NCI-H187 treated with DMSO at 0.1 percent for 48 hours (cell line): Measurements from ENCODE around the gene PTPRM.
"Not testable (repeated sequence)": the region's sequence is repeated elsewhere in the genome, so short reads cannot be mapped to it uniquely, and the experiment has no call there.

Experiments
- DNase-seq: peaks from one replicate; lab custom pipeline; 2025; lab: John Stamatoyannopoulos, UW

The PTPRM gene

GRCh38 chr18:7950380-7951136 is 383.4 kb downstream of the PTPRM start:
- no peak for DNase-seq

DNA sequence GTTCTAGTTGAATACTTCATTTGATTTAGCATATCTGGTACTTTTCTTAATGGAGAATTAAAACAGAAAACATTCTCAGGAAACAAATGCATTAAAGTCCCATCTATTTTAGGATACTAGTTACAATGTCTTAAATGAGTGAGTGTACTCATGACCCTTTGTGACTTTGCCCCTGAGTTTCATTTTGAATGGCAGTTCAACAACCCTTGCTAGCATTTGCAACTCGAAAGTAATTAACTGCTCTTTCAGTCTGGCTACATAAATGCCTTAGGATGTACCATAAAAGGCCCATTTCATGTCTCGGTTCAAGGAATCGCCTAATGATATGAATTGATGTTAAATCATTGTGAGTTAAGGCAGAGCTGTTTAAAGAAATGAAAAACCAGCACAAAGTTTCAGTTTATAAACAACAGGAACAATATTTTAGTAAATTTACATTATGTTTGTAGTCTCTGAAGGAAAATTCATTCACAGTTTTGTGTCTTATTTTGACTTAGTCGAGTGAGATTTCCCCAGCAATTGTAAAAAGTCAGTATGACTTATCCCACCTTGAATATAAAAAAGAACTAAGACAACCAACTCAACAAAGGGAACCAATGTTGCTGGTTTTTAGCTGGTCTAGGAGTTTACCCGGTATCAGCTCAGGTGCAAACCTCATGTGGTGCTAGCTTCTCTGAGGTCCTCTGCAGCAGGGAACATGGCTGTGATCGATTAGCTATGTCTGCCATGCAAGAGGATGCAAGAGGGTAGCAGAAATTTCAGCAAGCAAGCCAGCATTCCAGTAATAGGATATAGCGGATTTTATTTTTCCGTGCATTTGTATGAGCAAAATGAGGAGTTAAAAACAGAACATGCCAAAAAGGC is 386.2 kb downstream of the PTPRM start:
- DNase-seq = no peak

DNA sequence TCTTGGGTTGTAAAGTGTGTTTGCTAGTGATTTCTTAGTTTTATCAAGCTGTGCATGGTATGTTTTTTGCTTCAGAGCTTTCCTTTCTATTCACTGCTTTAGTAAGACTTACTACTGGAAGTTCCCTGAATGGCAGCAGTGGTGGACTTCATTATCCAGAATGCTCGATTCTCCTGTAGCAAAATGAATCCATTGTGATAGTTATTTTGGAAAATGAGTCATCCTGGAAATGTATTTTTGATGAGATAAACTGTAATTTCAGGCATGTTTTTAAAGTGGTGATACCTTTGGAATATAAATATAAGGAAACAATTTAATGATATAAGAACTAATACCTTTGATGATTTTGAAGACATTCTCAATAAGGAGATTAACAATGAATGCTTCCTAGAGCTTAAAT is 387.1 kb downstream of the PTPRM start:
- no peak for DNase-seq

DNA sequence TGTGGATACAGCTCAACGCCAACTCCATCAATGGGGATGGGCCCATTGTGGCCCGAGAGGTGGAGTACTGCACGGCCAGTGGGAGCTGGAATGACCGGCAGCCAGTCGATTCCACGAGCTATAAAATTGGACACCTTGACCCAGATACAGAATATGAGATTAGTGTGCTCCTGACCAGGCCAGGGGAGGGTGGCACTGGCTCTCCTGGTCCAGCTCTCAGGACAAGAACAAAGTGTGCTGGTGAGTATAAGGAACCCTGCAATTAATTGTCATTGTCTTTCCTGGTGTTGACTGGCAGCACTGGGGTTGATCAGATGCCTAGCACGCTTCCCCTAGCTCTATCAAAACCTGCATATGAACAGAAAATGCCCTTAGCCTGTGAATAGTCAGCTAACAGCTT is 388.1 kb downstream of the PTPRM start:
- no peak for DNase-seq

DNA sequence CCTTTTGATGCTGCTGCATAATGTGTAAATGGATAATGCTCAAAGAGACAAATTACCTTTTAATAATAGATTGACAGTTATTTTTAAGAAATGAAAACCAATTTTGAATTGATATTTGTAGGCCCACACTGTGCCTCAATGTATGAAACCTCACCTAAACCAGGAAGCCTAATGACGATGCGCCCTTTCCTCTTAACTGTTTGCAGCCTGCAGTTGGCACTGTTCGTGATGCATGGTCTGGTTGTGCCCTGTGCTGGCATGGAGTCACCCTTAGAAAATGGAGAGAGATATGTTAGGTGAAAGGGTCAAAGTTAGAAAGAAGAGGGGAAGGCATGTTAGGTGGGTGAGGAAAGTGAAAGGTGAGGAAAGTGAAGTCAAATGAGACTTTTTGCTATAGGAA is 390.2 kb downstream of the PTPRM start:
- no peak for DNase-seq

- DNase-seq = no peak
Observed at GRCh38 chr18:7958081-7958896, 391.2 kb downstream of the PTPRM start.

- DNase-seq = no peak
Observed at GRCh38 chr18:7958897-7959146, 391.7 kb downstream of the PTPRM start.

- not testable (repeated sequence) for DNase-seq
Observed at GRCh38 chr18:7966682-7967081, 399.6 kb downstream of the PTPRM start.

GRCh38 chr18:7974200-7974874 is 407.2 kb downstream of the PTPRM start:
- DNase-seq = no peak

DNA sequence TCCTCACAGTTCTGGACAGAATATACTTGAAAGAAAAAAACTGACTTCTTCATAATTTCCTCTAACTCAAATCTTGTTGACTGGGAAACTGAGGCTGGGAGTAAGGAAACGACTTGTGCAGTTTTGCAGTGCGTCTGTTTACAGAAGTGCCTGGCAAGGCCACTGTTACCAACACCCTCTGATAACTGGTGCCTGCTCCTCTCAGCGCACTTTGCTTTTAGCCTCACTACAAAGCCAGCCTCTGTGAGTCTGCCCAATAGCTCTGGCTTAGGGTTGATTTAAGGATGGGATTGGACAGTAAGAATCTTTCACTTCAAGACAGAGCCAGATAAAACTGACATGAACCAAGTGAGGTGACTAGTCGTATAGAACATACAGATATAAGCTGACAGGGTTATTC is 410.8 kb downstream of the PTPRM start:
- no peak for DNase-seq

- DNase-seq = no peak
Observed at GRCh38 chr18:7978834-7979233, 411.7 kb downstream of the PTPRM start.

DNA sequence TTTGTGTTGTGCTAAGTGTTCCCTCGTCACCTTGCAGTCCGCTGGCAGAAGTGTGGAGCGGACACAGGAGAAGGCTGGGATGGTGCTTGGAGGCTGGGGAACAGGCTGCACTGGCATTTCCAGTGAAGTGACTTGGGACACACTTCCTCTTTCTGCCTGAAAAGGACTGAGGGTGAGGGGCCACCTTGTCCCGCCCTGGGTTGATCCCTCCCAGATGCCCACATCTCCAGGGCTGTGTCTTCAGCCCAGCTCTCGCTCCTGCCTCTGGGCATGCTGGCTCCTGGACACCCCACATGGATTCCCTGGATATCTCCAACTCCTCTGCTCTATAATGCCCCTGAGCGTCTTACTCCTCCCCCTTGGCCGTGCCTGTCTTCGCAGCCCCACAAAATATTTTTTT is 412.6 kb downstream of the PTPRM start:
- no peak for DNase-seq

GRCh38 chr18:7980136-7980535 is 413.0 kb downstream of the PTPRM start:
- no peak for DNase-seq

- no peak for DNase-seq
Observed at GRCh38 chr18:7980656-7981055, 413.5 kb downstream of the PTPRM start.

DNA sequence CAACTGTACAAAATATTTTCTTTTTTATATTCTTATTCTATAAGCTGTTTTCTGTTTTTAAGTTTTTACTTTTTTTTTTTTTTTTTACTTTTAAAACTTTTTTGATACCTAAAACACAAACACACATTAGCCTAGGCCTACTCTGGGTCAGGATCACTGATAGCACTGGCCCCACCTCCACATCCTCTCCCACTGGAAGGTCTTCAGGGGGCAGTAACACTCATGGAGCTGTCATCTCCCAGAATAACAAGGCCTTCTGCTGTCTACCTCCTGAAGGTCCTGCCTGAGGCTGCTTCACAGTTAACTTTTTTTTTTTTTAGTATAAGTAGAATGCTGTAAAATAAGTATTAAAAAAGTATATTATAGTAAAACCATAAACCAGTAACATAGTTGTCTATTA is 415.1 kb downstream of the PTPRM start:
- DNase-seq = no peak

GRCh38 chr18:7987284-7987976 is 420.3 kb downstream of the PTPRM start:
- no peak for DNase-seq

DNA sequence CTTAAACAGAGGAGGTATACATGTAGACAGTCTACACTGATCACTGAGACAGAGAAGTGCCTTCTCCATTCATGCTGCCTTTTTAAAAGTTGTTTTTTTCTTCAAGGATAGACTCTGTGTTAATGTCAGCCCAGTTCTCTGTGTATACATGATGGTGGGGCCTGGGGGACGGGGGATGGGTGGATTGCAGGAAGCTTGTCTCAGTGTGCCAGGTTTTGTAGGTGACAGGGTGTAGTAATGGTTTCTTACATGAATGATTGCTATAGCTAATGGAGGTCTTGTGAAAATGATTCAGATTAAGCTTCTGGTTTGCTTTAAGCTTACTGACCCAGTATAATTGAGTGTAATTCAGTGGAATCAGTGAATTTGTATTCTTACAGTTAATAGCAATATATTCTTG is 423.6 kb downstream of the PTPRM start:
- no peak for DNase-seq

DNA sequence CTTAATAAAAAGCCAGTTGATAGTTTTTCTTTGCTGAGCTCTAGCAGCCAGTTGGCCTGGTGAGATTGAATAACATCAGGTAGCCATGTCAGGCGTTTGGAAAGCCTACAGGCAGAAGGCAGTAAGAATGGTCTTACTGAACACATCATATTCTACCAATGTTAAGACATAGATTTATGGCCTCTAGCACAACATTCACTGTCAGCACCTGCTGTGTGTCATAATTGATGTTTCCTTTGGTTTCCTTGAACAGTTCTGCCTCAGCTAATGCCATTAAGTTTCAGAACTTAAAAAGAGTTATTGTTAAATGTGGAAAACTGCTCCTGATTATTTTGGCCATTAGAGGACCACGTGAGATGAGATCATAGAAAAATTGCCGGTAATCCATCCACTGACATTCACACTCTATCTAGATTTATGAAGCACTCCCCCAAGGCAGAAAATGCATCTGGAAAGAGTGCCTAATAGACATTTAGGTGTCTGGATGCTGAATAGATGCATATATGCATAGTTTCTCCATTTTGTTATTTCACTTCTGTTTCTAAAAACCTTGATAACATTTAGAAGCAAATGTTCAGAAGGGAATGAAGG is 434.7 kb downstream of the PTPRM start:
- DNase-seq = no peak

- DNase-seq = no peak
Observed at GRCh38 chr18:8003878-8004675, 437.0 kb downstream of the PTPRM start.

DNA sequence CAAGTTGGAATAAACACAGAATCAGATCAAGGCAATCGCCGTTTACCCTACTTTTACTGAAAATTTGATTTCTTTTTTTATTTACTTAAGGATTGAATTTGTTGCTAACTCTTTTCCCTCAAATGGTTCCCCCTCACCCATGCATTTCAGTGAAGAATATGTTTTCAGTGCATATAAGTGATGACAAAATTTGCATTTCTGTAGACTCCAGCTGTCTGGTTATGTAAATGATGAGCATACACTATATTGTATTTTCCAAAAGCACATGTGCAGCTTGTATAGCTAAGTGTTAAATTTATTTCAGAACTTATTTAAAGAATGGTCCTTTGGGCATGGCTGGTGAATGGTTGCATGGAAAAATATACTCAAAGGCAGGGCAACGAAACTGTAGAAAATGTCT is 437.7 kb downstream of the PTPRM start:
- no peak for DNase-seq
